Stimulated activated CD8-positive, alpha-beta memory T cell treated with anti-CD3 and anti-CD28 coated beads, Interleukin-7, amount 100 ng/mL, for 4 hours (primary cell): ENCODE results near the gene PDZD8.

ENCODE experiments used
- DNase-seq, 2 donors: peaks; one replicate each; pipeline ENCODE4 v3.0.0-alpha.2; 2020; ENCODE audit warnings: low read depth in 2 of 2

PDZD8 gene

GRCh38 chr10:117375360-117376178 lies at the start of gene PDZD8:
Gene PDZD8 (minus strand): TSS chr10:117375440. CDS start chr10:117375227, 213 bp downstream.
- peak; percentile 72 to 91 for DNase-seq

GRCh38 chr10:117424171-117424570 lies 48.9 kb upstream of the PDZD8 start:
- no peak for DNase-seq

- DNase-seq: no peak
Observed at GRCh38 chr10:117421985-117422384, 46.7 kb upstream of the PDZD8 start.

GRCh38 chr10:117420768-117421167 lies 45.5 kb upstream of the PDZD8 start:
- no peak for DNase-seq

- DNase-seq: no peak
Observed at GRCh38 chr10:117419921-117420320, 44.7 kb upstream of the PDZD8 start.

GRCh38 chr10:117419159-117419558 lies 43.9 kb upstream of the PDZD8 start:
- no peak for DNase-seq

GRCh38 chr10:117418121-117418520 lies 42.9 kb upstream of the PDZD8 start:
- no peak for DNase-seq

GRCh38 chr10:117417196-117417595 lies 42.0 kb upstream of the PDZD8 start:
- no peak for DNase-seq

- no peak for DNase-seq
Observed at GRCh38 chr10:117413928-117414618, 38.8 kb upstream of the PDZD8 start.

- DNase-seq: no peak
Observed at GRCh38 chr10:117412469-117413010, 37.3 kb upstream of the PDZD8 start.

- DNase-seq: no peak
Observed at GRCh38 chr10:117411479-117412399, 36.5 kb upstream of the PDZD8 start.

- DNase-seq: no peak
Observed at GRCh38 chr10:117410557-117410956, 35.3 kb upstream of the PDZD8 start.

- no peak for DNase-seq
Observed at GRCh38 chr10:117409549-117410305, 34.5 kb upstream of the PDZD8 start.

GRCh38 chr10:117408436-117409384 lies 33.5 kb upstream of the PDZD8 start:
- no peak for DNase-seq

- no peak for DNase-seq
Observed at GRCh38 chr10:117405730-117406129, 30.5 kb upstream of the PDZD8 start.

- DNase-seq: no peak
Observed at GRCh38 chr10:117400329-117400728, 25.1 kb upstream of the PDZD8 start.

GRCh38 chr10:117399341-117400196 lies 24.3 kb upstream of the PDZD8 start:
- no peak for DNase-seq

GRCh38 chr10:117398029-117398428 lies 22.8 kb upstream of the PDZD8 start:
- DNase-seq: no peak
